GM12865 (cell line): ENCODE results near the gene RAB3IP.

ENCODE experiments used
- DNase-seq: peaks from one replicate; pipeline ENCODE4 v3.0.0; 2010; ENCODE audit warnings: low read depth
- H3K4me3 ChIP-seq: 2 replicates; pipeline ENCODE4 v1.5.1; 2011; ENCODE audit warnings: mild to moderate bottlenecking, low read depth, low read length, control low read depth
- CTCF ChIP-seq: IDR thresholded peaks from 2 replicates; pipeline ENCODE4 v1.5.1; 2011; ENCODE audit warnings: low read length, control low read depth, low read depth, inconsistent platforms; ENCODE audit not compliant: insufficient read depth; ENCODE audit errors: missing control alignments

RAB3IP gene

GRCh38 chr12:69821032-69821455 lies 82.4 kb downstream of the RAB3IP start:
- no peak for DNase-seq
- TF ChIP-seq CTCF, result no peak
- no peak overlapping the region for H3K4me3 ChIP-seq

DNA sequence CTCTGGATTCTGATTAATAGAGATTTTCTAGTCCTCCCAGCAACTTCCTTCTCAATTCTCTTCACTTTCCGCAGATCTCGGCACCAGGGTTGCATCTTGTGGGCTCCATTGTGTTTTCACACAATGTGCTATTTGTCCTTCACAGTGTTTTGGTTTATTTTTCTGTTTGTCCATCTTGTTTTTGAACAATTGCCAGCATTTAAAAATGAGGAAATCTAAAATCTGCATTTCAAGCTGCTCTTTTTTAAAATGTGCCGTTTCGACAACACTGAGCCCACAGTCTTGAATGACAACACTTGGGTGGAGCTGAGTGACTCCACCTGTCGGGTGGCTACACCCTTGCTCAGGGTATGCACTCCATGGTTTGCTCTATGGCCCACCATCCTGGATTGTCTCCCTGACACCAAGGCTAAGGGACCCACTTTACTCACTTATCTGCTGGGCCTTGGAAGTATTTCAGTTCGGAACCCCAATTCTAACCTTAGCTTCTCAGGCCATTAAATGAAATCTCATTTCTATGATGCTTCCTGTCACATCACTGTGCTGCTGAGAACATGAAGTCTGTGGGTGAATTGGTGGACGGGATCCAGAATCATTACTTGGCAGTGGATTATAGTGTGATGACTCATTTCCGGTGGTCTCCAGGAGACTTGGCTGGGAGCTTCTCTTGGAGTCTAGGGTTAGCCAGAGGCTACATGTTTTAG lies 82.9 kb downstream of the RAB3IP start:
- no peak for TF ChIP-seq CTCF
- no peak for DNase-seq

GRCh38 chr12:69822201-69822860 lies 83.7 kb downstream of the RAB3IP start:
- TF ChIP-seq CTCF, result no peak
- DNase-seq, result no peak
- no peak overlapping the region for H3K4me3 ChIP-seq

More for the DNA sequence above, 82.9 kb downstream of the RAB3IP start:
- no peak overlapping the region for H3K4me3 ChIP-seq

GRCh38 chr12:69824028-69824427 lies 85.4 kb downstream of the RAB3IP start:
- DNase-seq, result no peak
- no peak overlapping the region for H3K4me3 ChIP-seq
- no peak for TF ChIP-seq CTCF

DNA sequence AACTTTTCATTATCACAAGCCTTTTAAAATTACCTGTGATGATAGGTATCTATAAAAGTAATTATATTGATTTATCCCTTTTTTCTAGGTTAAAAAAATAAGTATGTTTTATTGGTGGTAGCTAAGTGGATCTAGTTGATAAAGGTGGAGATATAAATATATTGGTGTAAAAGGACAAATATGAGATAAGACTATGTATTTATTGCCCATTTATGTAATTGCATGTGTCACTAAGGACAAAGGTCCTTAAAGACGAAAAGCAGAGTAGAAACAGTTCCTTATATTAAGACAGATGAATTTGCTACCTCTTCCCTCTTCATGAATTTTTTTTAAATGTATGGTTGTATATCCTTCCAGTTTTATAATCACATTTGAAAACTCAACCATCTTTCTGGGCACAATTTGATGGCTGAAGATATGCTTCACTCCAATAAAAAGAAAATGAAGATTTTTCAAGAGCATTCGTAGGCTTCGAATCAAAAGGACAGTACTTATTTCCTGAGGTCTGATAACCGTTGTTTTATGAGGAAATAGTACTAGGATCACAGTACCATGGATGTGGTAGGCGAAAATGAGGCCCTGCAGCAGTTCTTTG lies 86.4 kb downstream of the RAB3IP start, which contains the start of gene MYRFL:
MYRFL (plus strand) TSS at position 262 of the 595 bp plus-strand sequence; CDS start at position 553, 291 bp downstream.
- TF ChIP-seq CTCF, result no peak
- no peak for DNase-seq
- no peak within 1 kb of the TSS for H3K4me3 ChIP-seq

DNA sequence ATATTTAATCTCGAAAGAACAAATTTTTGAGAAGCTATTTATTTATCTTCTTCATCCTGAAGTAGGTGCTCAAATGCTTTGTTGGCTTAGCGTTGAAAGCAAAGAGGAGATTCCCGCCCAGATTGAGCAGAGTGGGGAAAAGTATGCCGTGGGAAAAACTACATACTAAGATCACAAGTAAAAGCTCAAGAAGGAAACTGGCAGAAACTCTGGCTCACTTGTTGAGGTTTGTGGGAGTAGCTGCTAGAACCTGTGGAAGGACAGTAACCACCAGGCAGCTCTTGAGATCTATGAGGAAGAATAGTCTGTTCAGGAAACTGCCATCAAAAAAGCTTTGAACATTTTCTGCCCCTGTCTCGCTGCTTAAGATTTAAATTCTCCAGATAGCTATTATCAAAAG lies 90.2 kb downstream of the RAB3IP start:
- TF ChIP-seq CTCF, result no peak
- H3K4me3 ChIP-seq, result no peak overlapping the region
- DNase-seq, result no peak
